ENCODE measurements around the gene WWC2.

GRCh38 chr4:183297675-183298074, 198.6 kb downstream of the WWC2 start:
- TF ChIP-seq CTCF (IDR thresholded peaks at IDR 0.05; ENCODE audit: poor library complexity) (no peak), EZH2 (IDR thresholded peaks at IDR 0.05; ENCODE audit: borderline replicate concordance) (no peak), EZH2phosphoT487 (IDR thresholded peaks at IDR 0.05; ENCODE audit: low read depth, severe bottlenecking, unreplicated experiment) (no peak)
